Omental fat pad (tissue), 4 donors: ENCODE data around the gene TNIP2. TPM values are rescaled to one million over a fixed set of nuclear protein-coding genes. Genes with fewer than 3 reads are reported as not detected.

Source experiments
- ATAC-seq: fragments of 150-250 bp; one replicate; pipeline ENCODE4 v1.9.1; 2016; ENCODE audit warnings: mild to moderate bottlenecking, moderate library complexity; ENCODE audit not compliant: low FRiP score
- DNase-seq: peaks from one replicate; pipeline ENCODE4 v3.0.0-alpha.2; 2019; ENCODE audit warnings: low spot score
- CTCF ChIP-seq, 3 donors: fragments of 450-650 bp; IDR thresholded peaks; one replicate each; pipeline ENCODE4 v1.5.1; 2016 to 2017; ENCODE audit warnings: antibody characterized with exemption in 3 of 3, mild to moderate bottlenecking in 3 of 3, moderate library complexity in 2 of 3
- total RNA-seq, 4 donors: library from RNA; depleted of rRNA; stranded (reverse); fragments of >200 nt; gene quantifications; one replicate each; pipeline ENCODE4 v1.1.0, GENCODE V29; 2016

The TNIP2 gene
- total RNA-seq, 4 donors from 2014 or later, result 50.1 to 108 (median 75.4) TPM

- DNase-seq (no peak), ATAC-seq (no peak)
- no peak for TF ChIP-seq CTCF (IDR thresholded peaks at IDR 0.05)
Observed at GRCh38 chr4:2697995-2698414, 58.1 kb downstream of the TNIP2 start.

GRCh38 chr4:2696423-2696822 lies 59.7 kb downstream of the TNIP2 start:
- DNase-seq (no peak), ATAC-seq (no peak)
- TF ChIP-seq CTCF (IDR thresholded peaks at IDR 0.05), result no peak

GRCh38 chr4:2695346-2696060 lies 60.6 kb downstream of the TNIP2 start:
- no peak for TF ChIP-seq CTCF (IDR thresholded peaks at IDR 0.05)
- DNase-seq (no peak), ATAC-seq (no peak)

GRCh38 chr4:2694691-2695090 lies 61.4 kb downstream of the TNIP2 start:
- TF ChIP-seq CTCF (IDR thresholded peaks at IDR 0.05), result no peak
- ATAC-seq (no peak), DNase-seq (no peak)

GRCh38 chr4:2691952-2692435 lies 64.1 kb downstream of the TNIP2 start:
- ATAC-seq (no peak), DNase-seq (no peak)
- TF ChIP-seq CTCF (IDR thresholded peaks at IDR 0.05), result no peak

Other genes starting within 250 kb of the TNIP2 start
- 10 to 100 TPM; 16.7 to 30.1 (median 24.9) TPM for gene FAM193A, start 219.7 kb downstream of the TNIP2 start, total RNA-seq
- 100 to 1,000 TPM in 1 of 4 donors, 10 to 100 TPM in 3; 26.2 to 109 (median 66.0) TPM for gene SH3BP2, start 36.7 kb upstream of the TNIP2 start, total RNA-seq
- 100 to 1,000 TPM; 155 to 269 (median 177) TPM for gene ADD1, start 87.5 kb upstream of the TNIP2 start, total RNA-seq
- 10 to 100 TPM; 20.3 to 47.6 (median 24.8) TPM for gene NOP14, start 207.1 kb upstream of the TNIP2 start, total RNA-seq
- gene GRK4, start 207.2 kb upstream of the TNIP2 start, total RNA-seq, result 1 to 10 TPM; 5.1 to 6.5 (median 6.1) TPM